Body of pancreas (tissue), 4 donors: Measurements from ENCODE around the gene PRSS23. TPM values are rescaled to one million over a fixed set of nuclear protein-coding genes. Genes with fewer than 3 reads are reported as not detected.

ENCODE experiments used
- ATAC-seq: fragments of 150-250 bp; one replicate; pipeline ENCODE4 v1.9.1; 2016
- DNase-seq, 4 donors: peaks; one replicate each; pipeline ENCODE4 v3.0.0-alpha.2; 2019
- H3K27ac ChIP-seq, 4 donors: fragments of 200-600 bp; sonication (generic); 1 replicate in 3 of 4; 2 replicates in 1 of 4; pipeline versions ENCODE4 v1.5.1 to v1.6.1; 2016 to 2019; ENCODE audit warnings: mild to moderate bottlenecking in 1 of 4, mixed read lengths in 1 of 4, moderate library complexity in 1 of 4
- H3K27me3 ChIP-seq, 2 donors: fragments of 200-600 bp; sonication (generic); one replicate each; pipeline ENCODE4 v1.6.0; 2016; ENCODE audit warnings: mild to moderate bottlenecking in 1 of 2
- H3K36me3 ChIP-seq, 2 donors: fragments of 200-600 bp; sonication (generic); replicated peaks in 1 of 2; 2 replicates each; pipeline ENCODE4 v1.5.1; 2016; ENCODE audit warnings: low read depth in 2 of 2; ENCODE audit not compliant: insufficient read depth in 1 of 2
- H3K4me1 ChIP-seq: fragments of 200-600 bp; sonication (generic); one replicate; pipeline ENCODE4 v1.6.0; 2016
- H3K4me3 ChIP-seq, 2 donors: fragments of 200-600 bp; sonication (generic); 1 replicate in 1 of 2; 2 replicates in 1 of 2; pipeline ENCODE4 v1.5.1; 2016 to 2019
- H3K9me3 ChIP-seq, 3 donors: fragments of 200-600 bp; sonication (generic); 1 replicate in 2 of 3; 2 replicates in 1 of 3; pipeline ENCODE4 v1.5.1; 2016
- POLR2A ChIP-seq, 3 donors: fragments of 450-650 bp; IDR thresholded peaks; one replicate each; pipeline ENCODE4 v1.6.1; 2016; ENCODE audit warnings: antibody characterized with exemption in 3 of 3, mild to moderate bottlenecking in 2 of 3
- WGBS, 2 donors: methylation state at CpG; one replicate each; pipeline ENCODE4 v1.1.5; 2017; 5-methylcytosine and 5-hydroxymethylcytosine counted together
- intact Hi-C: fragments of 100-400 bp; cut with DNase I; formaldehyde crosslinking; loops from one replicate; pipeline ENCODE4 v1.15.1; 2023
- total RNA-seq, 2 donors: library from RNA; depleted of rRNA; stranded (reverse); fragments of >200 nt; gene quantifications; one replicate each; pipeline ENCODE4 v1.1.0, GENCODE V29; 2016
- TF ChIP-seq, protein P1 (sequence below), 7 experiments: fragments of 450-650 bp in 4 of 7; fragments of 200-600 bp in 3 of 7; sonication (generic) in 3 of 7; IDR thresholded peaks; one replicate each; pipeline ENCODE4 v1.5.1; 2016 to 2019; ENCODE audit warnings: antibody characterized with exemption in 7 of 7

PRSS23 gene
- total RNA-seq, 2 donors from 2014 or later, result 4.0 to 20.0 TPM

- intact Hi-C loops, result no loop called here
- Histone ChIP-seq H3K4me3 (no peak overlapping the region), H3K27me3 (no peaks in the 10 kb centered on the region), H3K9me3 (no peaks in the 10 kb centered on the region), H3K36me3 (no peaks in the 10 kb centered on the region), H3K27ac (no peak overlapping the region), H3K4me1 (peaks cover 19% of the 10 kb centered on the region)
- TF ChIP-seq, protein P1, sequence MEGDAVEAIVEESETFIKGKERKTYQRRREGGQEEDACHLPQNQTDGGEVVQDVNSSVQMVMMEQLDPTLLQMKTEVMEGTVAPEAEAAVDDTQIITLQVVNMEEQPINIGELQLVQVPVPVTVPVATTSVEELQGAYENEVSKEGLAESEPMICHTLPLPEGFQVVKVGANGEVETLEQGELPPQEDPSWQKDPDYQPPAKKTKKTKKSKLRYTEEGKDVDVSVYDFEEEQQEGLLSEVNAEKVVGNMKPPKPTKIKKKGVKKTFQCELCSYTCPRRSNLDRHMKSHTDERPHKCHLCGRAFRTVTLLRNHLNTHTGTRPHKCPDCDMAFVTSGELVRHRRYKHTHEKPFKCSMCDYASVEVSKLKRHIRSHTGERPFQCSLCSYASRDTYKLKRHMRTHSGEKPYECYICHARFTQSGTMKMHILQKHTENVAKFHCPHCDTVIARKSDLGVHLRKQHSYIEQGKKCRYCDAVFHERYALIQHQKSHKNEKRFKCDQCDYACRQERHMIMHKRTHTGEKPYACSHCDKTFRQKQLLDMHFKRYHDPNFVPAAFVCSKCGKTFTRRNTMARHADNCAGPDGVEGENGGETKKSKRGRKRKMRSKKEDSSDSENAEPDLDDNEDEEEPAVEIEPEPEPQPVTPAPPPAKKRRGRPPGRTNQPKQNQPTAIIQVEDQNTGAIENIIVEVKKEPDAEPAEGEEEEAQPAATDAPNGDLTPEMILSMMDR (IDR thresholded peaks at IDR 0.05), result no peak
- no peak for TF ChIP-seq POLR2A (IDR thresholded peaks at IDR 0.05)
- DNase-seq (no peak), ATAC-seq (no peak)
- WGBS, 2 donors, result 83 to 84% methylated on average over 5 of the region's 5 CpGs
These were observed 7.0 kb downstream of the PRSS23 start for GRCh38 chr11:86807360-86807759.

DNA sequence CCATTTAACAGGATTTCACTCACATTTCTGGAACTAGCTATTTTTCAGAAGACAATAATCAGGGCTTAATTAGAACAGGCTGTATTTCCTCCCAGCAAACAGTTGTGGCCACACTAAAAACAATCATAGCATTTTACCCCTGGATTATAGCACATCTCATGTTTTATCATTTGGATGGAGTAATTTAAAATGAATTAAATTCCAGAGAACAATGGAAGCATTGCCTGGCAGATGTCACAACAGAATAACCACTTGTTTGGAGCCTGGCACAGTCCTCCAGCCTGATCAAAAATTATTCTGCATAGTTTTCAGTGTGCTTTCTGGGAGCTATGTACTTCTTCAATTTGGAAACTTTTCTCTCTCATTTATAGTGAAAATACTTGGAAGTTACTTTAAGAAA, 9.2 kb downstream of the PRSS23 start:
- no peak overlapping the region for H3K27ac ChIP-seq
- intact Hi-C loops, result no loop called here
- no peaks in the 10 kb centered on the region for H3K9me3 ChIP-seq
- H3K36me3 ChIP-seq, result no peaks in the 10 kb centered on the region
- no peaks in the 10 kb centered on the region for H3K27me3 ChIP-seq
- TF ChIP-seq, protein P1 (IDR thresholded peaks at IDR 0.05), result no peak
- TF ChIP-seq POLR2A (IDR thresholded peaks at IDR 0.05), result no peak
- H3K4me3 ChIP-seq, result no peak overlapping the region
- no peak for ATAC-seq
- DNase-seq, result no peak
- H3K4me1 ChIP-seq, result peaks cover 20% of the 10 kb centered on the region

- no peak overlapping the region for H3K27ac ChIP-seq
These were observed 9.9 kb downstream of the PRSS23 start for GRCh38 chr11:86810288-86810687.

GRCh38 chr11:86811637-86812321, 11.4 kb downstream of the PRSS23 start:
- Histone ChIP-seq H3K9me3 (no peaks in the 10 kb centered on the region), H3K36me3 (no peaks in the 10 kb centered on the region), H3K4me1 (peaks cover 20% of the 10 kb centered on the region), H3K27ac (peak overlapping the region in 3 of 4 donors; percentile 37 to 65 (median 63)), H3K4me3 (no peak overlapping the region), H3K27me3 (no peaks in the 10 kb centered on the region)
- ATAC-seq (peak; percentile 96), DNase-seq (peak; percentile 43 to 69 (median 63))
- TF ChIP-seq, protein P1 (IDR thresholded peaks at IDR 0.05), result no peak
- no peak for TF ChIP-seq POLR2A (IDR thresholded peaks at IDR 0.05)
- 11 to 37% methylated on average over 2 of the region's 2 CpGs for WGBS, 2 donors
- intact Hi-C loops, result no loop called here

More at GRCh38 chr11:86810288-86810687, 9.9 kb downstream of the PRSS23 start:
- H3K4me1 ChIP-seq, result peaks cover 20% of the 10 kb centered on the region
- no peaks in the 10 kb centered on the region for H3K27me3 ChIP-seq
- 74 to 79% methylated on average over 2 of the region's 2 CpGs for WGBS, 2 donors
- ATAC-seq (no peak), DNase-seq (no peak)
- no peaks in the 10 kb centered on the region for H3K9me3 ChIP-seq
- H3K4me3 ChIP-seq, result no peak overlapping the region
- H3K36me3 ChIP-seq, result no peaks in the 10 kb centered on the region
- TF ChIP-seq POLR2A (IDR thresholded peaks at IDR 0.05), result no peak
- TF ChIP-seq, protein P1 (IDR thresholded peaks at IDR 0.05), result no peak
- intact Hi-C loops, result no loop called here

GRCh38 chr11:86812322-86812670, 12.0 kb downstream of the PRSS23 start:
- H3K27me3 ChIP-seq, result no peaks in the 10 kb centered on the region
- WGBS, 2 donors, result 55 to 56% methylated on average over 7 of the region's 7 CpGs
- intact Hi-C loops, result no loop called here
- H3K9me3 ChIP-seq, result no peaks in the 10 kb centered on the region
- H3K36me3 ChIP-seq, result no peaks in the 10 kb centered on the region
- H3K4me3 ChIP-seq, result no peak overlapping the region
- DNase-seq, result peak in 3 of 4 donors; percentile 15 to 31 (median 17)
- ATAC-seq, result peak; percentile 45
- TF ChIP-seq, protein P1 (IDR thresholded peaks at IDR 0.05), result no peak
- no peak for TF ChIP-seq POLR2A (IDR thresholded peaks at IDR 0.05)
- H3K27ac ChIP-seq, result peak overlapping the region in 3 of 4 donors; percentile 37 to 65 (median 63)
- H3K4me1 ChIP-seq, result peaks cover 20% of the 10 kb centered on the region
